K562 (cell line): ENCODE data around the gene DEPDC1B.

ENCODE experiments used
- CHD2 ChIP-seq: IDR thresholded peaks from 2 replicates; pipeline ENCODE4 v1.6.1; 2011; ENCODE audit warnings: low read depth, low read length
- EZH2 ChIP-seq: IDR thresholded peaks from 2 replicates; pipeline ENCODE4 v1.6.1; 2012; ENCODE audit warnings: low read depth, mild to moderate bottlenecking, inconsistent platforms, low read length, borderline replicate concordance
- SETDB1 ChIP-seq: IDR thresholded peaks from one replicate; pipeline ENCODE4 v1.6.1; 2012; ENCODE audit warnings: low read length, control low read depth, inconsistent platforms
- TF ChIP-seq, protein P1 (sequence below), 3 experiments: IDR thresholded peaks in 2 of 3; conservative IDR thresholded peaks in 1 of 3; 2 replicates each; pipeline ENCODE4 v1.5.1; 2011 to 2012; ENCODE audit warnings: low read length in 3 of 3, mild to moderate bottlenecking in 3 of 3, control low read depth in 2 of 3, improper control_type of control experiment in 1 of 3, inconsistent platforms in 1 of 3, low read depth in 1 of 3, mixed read lengths in 1 of 3, moderate library complexity in 1 of 3; ENCODE audit not compliant: insufficient read depth in 2 of 3
- TF ChIP-seq, protein P2 (sequence below): sonication (generic); formaldehyde crosslinking; IDR thresholded peaks from 2 replicates; pipeline ENCODE4 v1.8.1; 2022; ENCODE audit warnings: missing genetic modification reagents

- TF ChIP-seq, protein P1, sequence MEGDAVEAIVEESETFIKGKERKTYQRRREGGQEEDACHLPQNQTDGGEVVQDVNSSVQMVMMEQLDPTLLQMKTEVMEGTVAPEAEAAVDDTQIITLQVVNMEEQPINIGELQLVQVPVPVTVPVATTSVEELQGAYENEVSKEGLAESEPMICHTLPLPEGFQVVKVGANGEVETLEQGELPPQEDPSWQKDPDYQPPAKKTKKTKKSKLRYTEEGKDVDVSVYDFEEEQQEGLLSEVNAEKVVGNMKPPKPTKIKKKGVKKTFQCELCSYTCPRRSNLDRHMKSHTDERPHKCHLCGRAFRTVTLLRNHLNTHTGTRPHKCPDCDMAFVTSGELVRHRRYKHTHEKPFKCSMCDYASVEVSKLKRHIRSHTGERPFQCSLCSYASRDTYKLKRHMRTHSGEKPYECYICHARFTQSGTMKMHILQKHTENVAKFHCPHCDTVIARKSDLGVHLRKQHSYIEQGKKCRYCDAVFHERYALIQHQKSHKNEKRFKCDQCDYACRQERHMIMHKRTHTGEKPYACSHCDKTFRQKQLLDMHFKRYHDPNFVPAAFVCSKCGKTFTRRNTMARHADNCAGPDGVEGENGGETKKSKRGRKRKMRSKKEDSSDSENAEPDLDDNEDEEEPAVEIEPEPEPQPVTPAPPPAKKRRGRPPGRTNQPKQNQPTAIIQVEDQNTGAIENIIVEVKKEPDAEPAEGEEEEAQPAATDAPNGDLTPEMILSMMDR (IDR thresholded peaks at IDR 0.05 in 2 of 3, conservative IDR thresholded peaks at IDR 0.05 in 1 of 3; ENCODE audit: insufficient read depth in 2 of 3, low read depth in 1 of 3, low read length in 3 of 3) = no peak
- no peak for TF ChIP-seq SETDB1
- no peak for TF ChIP-seq EZH2
- TF ChIP-seq CHD2 = no peak
- TF ChIP-seq, protein P2, sequence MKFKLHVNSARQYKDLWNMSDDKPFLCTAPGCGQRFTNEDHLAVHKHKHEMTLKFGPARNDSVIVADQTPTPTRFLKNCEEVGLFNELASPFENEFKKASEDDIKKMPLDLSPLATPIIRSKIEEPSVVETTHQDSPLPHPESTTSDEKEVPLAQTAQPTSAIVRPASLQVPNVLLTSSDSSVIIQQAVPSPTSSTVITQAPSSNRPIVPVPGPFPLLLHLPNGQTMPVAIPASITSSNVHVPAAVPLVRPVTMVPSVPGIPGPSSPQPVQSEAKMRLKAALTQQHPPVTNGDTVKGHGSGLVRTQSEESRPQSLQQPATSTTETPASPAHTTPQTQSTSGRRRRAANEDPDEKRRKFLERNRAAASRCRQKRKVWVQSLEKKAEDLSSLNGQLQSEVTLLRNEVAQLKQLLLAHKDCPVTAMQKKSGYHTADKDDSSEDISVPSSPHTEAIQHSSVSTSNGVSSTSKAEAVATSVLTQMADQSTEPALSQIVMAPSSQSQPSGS (CRISPR knock-in tag) = no peak
Observed at GRCh38 chr5:60686157-60686556, 13.8 kb downstream of the DEPDC1B start.
